IMR-90 (cell line): ENCODE measurements around the gene BEGAIN. TPM values are rescaled to one million over a fixed set of nuclear protein-coding genes. Genes with fewer than 3 reads are reported as not detected.

ENCODE experiments used
- ATAC-seq: fragments of 200-7000 bp; cut with Tn5 transposase; 2 replicates; pipeline ENCODE4 v1.9.1; 2020; ENCODE audit warnings: low read depth, mild to moderate bottlenecking, moderate library complexity
- BruUV-seq: library from RNA; stranded (reverse); fragments of 400-500 nt; replicated peaks from 2 replicates; lab custom pipeline; 2021; lab: Mats Ljungman, UMichigan
- CTCF ChIA-PET: fragments of 300-600 bp; formaldehyde crosslinking; extraction: SDS; loops from one replicate; lab custom pipeline; 2021; ENCODE audit warnings: antibody characterized with exemption; lab: Yijun Ruan, JAX
- POLR2A ChIA-PET: fragments of 300-600 bp; sonication (Branson Sonifier 250); formaldehyde crosslinking; loops from one replicate; lab custom pipeline; 2022; ENCODE audit warnings: antibody characterized with exemption; ENCODE audit not compliant: unreplicated experiment; lab: Charles Lee
- DNase-seq: peaks from one replicate; pipeline ENCODE4 v3.0.0; 2013
- H2AFZ ChIP-seq: replicated peaks from 2 replicates; pipeline ENCODE3; 2013; ENCODE audit warnings: low read length, mild to moderate bottlenecking; ENCODE audit not compliant: poor library complexity
- H2AK5ac ChIP-seq: 2 replicates; pipeline ENCODE4 v1.6.1; 2013; ENCODE audit warnings: low read depth, low read length, inconsistent platforms
- H2AK9ac ChIP-seq: replicated peaks from 2 replicates; pipeline ENCODE3; 2013; ENCODE audit warnings: mild to moderate bottlenecking, low read depth, low read length, moderate library complexity; ENCODE audit not compliant: poor library complexity
- H2BK120ac ChIP-seq: 2 replicates; pipeline ENCODE4 v1.6.1; 2013; ENCODE audit warnings: low read depth, low read length, inconsistent platforms
- H2BK15ac ChIP-seq: 3 replicates; pipeline ENCODE4 v1.6.1; 2013; ENCODE audit warnings: low read depth, low read length, inconsistent platforms
- H2BK20ac ChIP-seq: 2 replicates; pipeline ENCODE4 v1.6.1; 2013; ENCODE audit warnings: low read depth, mild to moderate bottlenecking, inconsistent platforms, low read length, moderate library complexity
- H2BK5ac ChIP-seq: 2 replicates; pipeline ENCODE4 v1.6.1; 2013; ENCODE audit warnings: mild to moderate bottlenecking, low read depth, low read length, inconsistent platforms; ENCODE audit not compliant: poor library complexity, severe bottlenecking
- H3K14ac ChIP-seq: replicated peaks from 2 replicates; pipeline ENCODE4 v1.6.1; 2013; ENCODE audit warnings: low read depth, low read length, inconsistent platforms
- H3K18ac ChIP-seq: 2 replicates; pipeline ENCODE4 v1.6.1; 2013; ENCODE audit warnings: low read depth, low read length, control low read depth
- H3K23ac ChIP-seq: 2 replicates; pipeline ENCODE4 v1.6.1; 2013; ENCODE audit warnings: low read depth, low read length, inconsistent platforms
- H3K27ac ChIP-seq: 2 replicates; pipeline ENCODE4 v1.5.1; 2013; ENCODE audit warnings: mild to moderate bottlenecking, control low read depth, low read length; ENCODE audit not compliant: insufficient read depth
- H3K27me3 ChIP-seq: 2 replicates; pipeline ENCODE4 v1.6.1; 2013; ENCODE audit warnings: low read length; ENCODE audit not compliant: control insufficient read depth, insufficient read depth
- H3K36me3 ChIP-seq: 2 replicates; pipeline ENCODE4 v1.6.1; 2013; ENCODE audit warnings: low read length, mixed read lengths; ENCODE audit not compliant: control insufficient read depth, insufficient read depth
- H3K4ac ChIP-seq: 2 replicates; pipeline ENCODE4 v1.6.1; 2013; ENCODE audit warnings: low read depth, low read length, inconsistent platforms
- H3K4me1 ChIP-seq: 2 replicates; pipeline ENCODE4 v1.6.1; 2013; ENCODE audit warnings: low read length, mixed read lengths; ENCODE audit not compliant: control insufficient read depth, insufficient read depth
- H3K4me2 ChIP-seq: 2 replicates; pipeline ENCODE4 v1.6.1; 2013; ENCODE audit warnings: low read depth, mild to moderate bottlenecking, control low read depth, low read length, moderate library complexity
- H3K4me3 ChIP-seq: 2 replicates; pipeline ENCODE4 v1.5.1; 2013; ENCODE audit warnings: low read depth, mild to moderate bottlenecking, control low read depth, low read length, moderate library complexity; ENCODE audit not compliant: insufficient read depth
- H3K56ac ChIP-seq: 2 replicates; pipeline ENCODE4 v1.6.1; 2013; ENCODE audit warnings: low read length, inconsistent platforms; ENCODE audit not compliant: insufficient read depth; ENCODE audit errors: extremely low read depth
- H3K79me1 ChIP-seq, 2 experiments: 2 replicates each; pipeline ENCODE4 v1.6.1; 2013; ENCODE audit warnings: low read length in 2 of 2, inconsistent platforms in 1 of 2, low read depth in 1 of 2
- H3K9ac ChIP-seq: 2 replicates; pipeline ENCODE4 v1.6.1; 2013; ENCODE audit warnings: low read depth, low read length, control low read depth
- H3K9me1 ChIP-seq: 2 replicates; pipeline ENCODE4 v1.6.1; 2013; ENCODE audit warnings: low read length, inconsistent platforms; ENCODE audit not compliant: insufficient read depth
- H3K9me3 ChIP-seq: 2 replicates; pipeline ENCODE4 v1.6.1; 2013; ENCODE audit warnings: low read length; ENCODE audit not compliant: control insufficient read depth, insufficient read depth
- H4K20me1 ChIP-seq: 2 replicates; pipeline ENCODE4 v1.6.1; 2013; ENCODE audit warnings: low read length, inconsistent platforms; ENCODE audit not compliant: insufficient read depth
- H4K5ac ChIP-seq: 2 replicates; pipeline ENCODE4 v1.6.1; 2013; ENCODE audit warnings: mild to moderate bottlenecking, low read depth, low read length, control low read depth
- H4K8ac ChIP-seq, 2 experiments: 2 replicates each; pipeline ENCODE4 v1.6.1; 2013; ENCODE audit warnings: low read depth in 2 of 2, low read length in 2 of 2, control low read depth in 1 of 2, inconsistent platforms in 1 of 2
- H4K91ac ChIP-seq: 2 replicates; pipeline ENCODE4 v1.6.1; 2013; ENCODE audit warnings: low read depth, low read length, inconsistent platforms; ENCODE audit not compliant: insufficient read depth
- BHLHE40 ChIP-seq: fragments of 150-350 bp; IDR thresholded peaks from 2 replicates; pipeline ENCODE4 v1.6.1; 2016; ENCODE audit warnings: mild to moderate bottlenecking, low read depth, low read length
- CEBPB ChIP-seq: IDR thresholded peaks from 2 replicates; pipeline ENCODE4 v1.6.1; 2012; ENCODE audit warnings: low read depth, low read length, improper control_type of control experiment
- CHD1 ChIP-seq: IDR thresholded peaks from 2 replicates; pipeline ENCODE4 v1.6.1; 2012; ENCODE audit warnings: low read depth, low read length, improper control_type of control experiment
- CTCF ChIP-seq: conservative IDR thresholded peaks from 2 replicates; pipeline ENCODE4 v1.5.1; 2012; ENCODE audit warnings: mild to moderate bottlenecking, low read depth, low read length, improper control_type of control experiment
- ELK1 ChIP-seq: fragments of 150-350 bp; IDR thresholded peaks from 2 replicates; pipeline ENCODE4 v1.6.1; 2016; ENCODE audit warnings: low read depth, mild to moderate bottlenecking, low read length, moderate library complexity, borderline replicate concordance
- FOS ChIP-seq: fragments of 150-350 bp; IDR thresholded peaks from 2 replicates; pipeline ENCODE4 v1.6.1; 2016; ENCODE audit warnings: low read depth, low read length
- MAFK ChIP-seq: IDR thresholded peaks from 2 replicates; pipeline ENCODE4 v1.6.1; 2012; ENCODE audit warnings: low read depth, low read length, improper control_type of control experiment
- MXI1 ChIP-seq: IDR thresholded peaks from 2 replicates; pipeline ENCODE4 v1.6.1; 2012; ENCODE audit warnings: low read depth, mild to moderate bottlenecking, low read length, moderate library complexity, borderline replicate concordance
- NFE2L2 ChIP-seq: fragments of 150-350 bp; IDR thresholded peaks from 2 replicates; pipeline ENCODE4 v1.6.1; 2016; ENCODE audit warnings: low read depth, mild to moderate bottlenecking, low read length
- POLR2A ChIP-seq: IDR thresholded peaks from 2 replicates; pipeline ENCODE4 v1.6.1; 2012; ENCODE audit warnings: mild to moderate bottlenecking, low read depth, low read length
- RAD21 ChIP-seq: IDR thresholded peaks from 2 replicates; pipeline ENCODE4 v1.6.1; 2012; ENCODE audit warnings: low read length, improper control_type of control experiment
- RCOR1 ChIP-seq: IDR thresholded peaks from 2 replicates; pipeline ENCODE4 v1.6.1; 2012; ENCODE audit warnings: mild to moderate bottlenecking, low read length, improper control_type of control experiment; ENCODE audit not compliant: insufficient replicate concordance
- RFX5 ChIP-seq: IDR thresholded peaks from 2 replicates; pipeline ENCODE4 v1.8.0; 2012; ENCODE audit warnings: low read depth, mild to moderate bottlenecking, low read length, moderate library complexity
- SMC3 ChIP-seq: fragments of 150-350 bp; IDR thresholded peaks from 2 replicates; pipeline ENCODE4 v1.6.1; 2016; ENCODE audit warnings: low read depth, mild to moderate bottlenecking, antibody characterized with exemption, low read length, moderate library complexity
- USF2 ChIP-seq: fragments of 150-350 bp; IDR thresholded peaks from 2 replicates; pipeline ENCODE4 v1.6.1; 2017; ENCODE audit warnings: mild to moderate bottlenecking, antibody characterized with exemption, low read length, low read depth
- WGBS, 2 experiments: methylation state at CpG; one replicate each; pipeline versions ENCODE4 v1.1.5 to v1.1.7; 2013; ENCODE audit warnings: missing lambda C conversion rate in 2 of 2; ENCODE audit not compliant: insufficient read length in 1 of 2; ENCODE audit errors: extremely low coverage in 2 of 2; 5-methylcytosine and 5-hydroxymethylcytosine counted together
- dilution Hi-C: fragments of 300-500 bp; cut with HindIII; formaldehyde crosslinking; loops from one replicate; pipeline ENCODE4 v1.14.3; 2018; ENCODE audit warnings: low sequenced_read_pairs; ENCODE audit not compliant: unreplicated experiment
- in situ Hi-C: fragments of 300-500 bp; cut with MboI; formaldehyde crosslinking; loops from 3 replicates; pipeline ENCODE4 v1.14.3; 2019; ENCODE audit warnings: low sequenced_read_pairs, inconsistent platforms, mixed read lengths
- intact Hi-C: fragments of 100-400 bp; cut with micrococcal nuclease; formaldehyde crosslinking; loops from 2 replicates; pipeline ENCODE4 v1.10.0; 2022
- polyA plus RNA-seq, 3 experiments: library from polyadenylated mRNA; depleted of rRNA; stranded (reverse); fragments of >200 nt; gene quantifications; 2 replicates each; pipeline ENCODE4 v1.2.3, GENCODE V29; 2012; ENCODE audit warnings: low replicate concordance in 1 of 3
- total RNA-seq: library from RNA; depleted of rRNA; stranded (reverse); fragments of >200 nt; gene quantifications from 2 replicates; pipeline ENCODE4 v1.2.3, GENCODE V29; 2012

BEGAIN gene
- total and polyA plus RNA-seq, 2 of the 4 experiments (the other 2 are of a cell fraction) = 0.18 to 0.99 TPM

- WGBS, 2 experiments = 75% methylated on average over 23 of the region's 28 CpGs; no CpG with 5 or more reads in 1 of the 2 experiments
- no TSS peak for BruUV-seq
- Histone ChIP-seq H3K79me1 (no peaks in the 10 kb centered on the region), H3K9ac (no peak overlapping the region), H3K27ac (no peak overlapping the region), H4K91ac (no peak overlapping the region), H3K9me1 (no peaks in the 10 kb centered on the region), H3K4me3 (no peak overlapping the region), H4K20me1 (no peaks in the 10 kb centered on the region), H3K36me3 (no peaks in the 10 kb centered on the region), H3K23ac (no peak overlapping the region), H3K4me2 (no peak overlapping the region), H4K8ac (no peak overlapping the region), H2AK5ac (no peak overlapping the region), H2BK120ac (no peak overlapping the region), H4K5ac (no peak overlapping the region), H2BK5ac (no peak overlapping the region), H3K27me3 (peaks cover 20% of the 10 kb centered on the region; the same call in 1 of the 2 replicates), H2BK15ac (no peak overlapping the region), H3K56ac (no peak overlapping the region), H3K18ac (no peak overlapping the region), H2AK9ac (no peak overlapping the region), H3K4me1 (no peaks in the 10 kb centered on the region), H2AFZ (no peak overlapping the region), H3K4ac (no peak overlapping the region), H2BK20ac (no peak overlapping the region), H3K14ac (no peak overlapping the region), H3K9me3 (peaks cover 2% of the 10 kb centered on the region; the same call in 1 of the 2 replicates)
- TF ChIP-seq RFX5 (no peak), CTCF (no peak), SMC3 (no peak), MAFK (no peak), CEBPB (no peak), RAD21 (no peak), MXI1 (no peak), NFE2L2 (no peak), FOS (no peak), ELK1 (no peak), POLR2A (no peak), BHLHE40 (no peak), CHD1 (no peak), USF2 (no peak), RCOR1 (no peak)
- in situ Hi-C loops (no loop called here), intact Hi-C loops (no loop called here), dilution Hi-C loops (no loop called here)
- ChIA-PET POLR2A (no interaction called here), CTCF (no interaction called here)
- DNase-seq (no peak), ATAC-seq (no peak)
Measured at GRCh38 chr14:100581228-100582145, 5.7 kb downstream of the BEGAIN start.
